GM23338 (cell line): ENCODE results near the gene ALG1L2. TPM values are rescaled to one million over a fixed set of nuclear protein-coding genes. Genes with fewer than 3 reads are reported as not detected.

Source experiments
- ATAC-seq: fragments of 200-7000 bp; cut with Tn5 transposase; 3 replicates; pipeline ENCODE4 v1.9.1; 2020
- DNase-seq: peaks from one replicate; pipeline ENCODE4 v3.0.0-alpha.2; 2015; ENCODE audit warnings: low spot score
- H2AFZ ChIP-seq: fragments of 200-600 bp; sonication (generic); 2 replicates; pipeline ENCODE4 v1.8.0; 2016; ENCODE audit warnings: antibody characterized with exemption, mild to moderate bottlenecking, moderate library complexity
- H3F3A ChIP-seq: fragments of 200-600 bp; sonication (generic); replicated peaks from 2 replicates; pipeline ENCODE4 v1.8.0; 2017; ENCODE audit warnings: antibody characterized with exemption, mixed run types, low read depth
- H3K27ac ChIP-seq: fragments of 200-600 bp; sonication (generic); 2 replicates; pipeline ENCODE4 v1.6.1; 2016; ENCODE audit warnings: low read depth
- H3K27me3 ChIP-seq: fragments of 200-600 bp; sonication (generic); 2 replicates; pipeline ENCODE4 v1.8.0; 2016; ENCODE audit warnings: mild to moderate bottlenecking, mixed run types, moderate library complexity; ENCODE audit not compliant: insufficient read depth
- H3K36me3 ChIP-seq: fragments of 200-600 bp; sonication (generic); 2 replicates; pipeline ENCODE4 v1.8.0; 2016; ENCODE audit warnings: mild to moderate bottlenecking; ENCODE audit not compliant: insufficient read depth
- H3K4me1 ChIP-seq: fragments of 200-600 bp; sonication (generic); 2 replicates; pipeline ENCODE4 v1.8.0; 2016; ENCODE audit warnings: mild to moderate bottlenecking, moderate library complexity; ENCODE audit not compliant: insufficient read depth
- H3K4me2 ChIP-seq: fragments of 200-600 bp; sonication (generic); 2 replicates; pipeline ENCODE4 v1.7.1; 2017; ENCODE audit warnings: mixed run types
- H3K4me3 ChIP-seq: fragments of 200-600 bp; sonication (generic); 2 replicates; pipeline ENCODE4 v1.6.1; 2016; ENCODE audit warnings: mixed run types
- H3K79me2 ChIP-seq: fragments of 200-600 bp; sonication (generic); replicated peaks from 2 replicates; pipeline ENCODE4 v1.8.0; 2017; ENCODE audit warnings: mild to moderate bottlenecking; ENCODE audit not compliant: insufficient read depth
- H3K9me2 ChIP-seq: fragments of 200-600 bp; sonication (generic); 2 replicates; pipeline ENCODE4 v1.8.0; 2017; ENCODE audit not compliant: insufficient read depth
- H4K20me1 ChIP-seq: fragments of 200-600 bp; sonication (generic); replicated peaks from 2 replicates; pipeline ENCODE4 v1.8.0; 2017; ENCODE audit warnings: mild to moderate bottlenecking; ENCODE audit not compliant: insufficient read depth
- H3K27ac Mint-ChIP-seq: 2 replicates; pipeline ENCODE4 v1.8.0; 2020; ENCODE audit warnings: inconsistent platforms, mild to moderate bottlenecking, moderate library complexity, mixed read lengths
- H3K27me3 Mint-ChIP-seq: 3 replicates; pipeline ENCODE4 v1.8.0; 2022; ENCODE audit warnings: low read depth, mild to moderate bottlenecking, moderate library complexity, mixed read lengths, inconsistent platforms; ENCODE audit not compliant: insufficient read depth, poor library complexity
- H3K36me3 Mint-ChIP-seq: 3 replicates; pipeline ENCODE4 v1.8.0; 2021; ENCODE audit warnings: low read depth, mild to moderate bottlenecking, inconsistent platforms, moderate library complexity, mixed read lengths
- H3K4me1 Mint-ChIP-seq: 3 replicates; pipeline ENCODE4 v1.8.0; 2020; ENCODE audit warnings: mild to moderate bottlenecking, inconsistent platforms, mixed read lengths
- H3K4me3 Mint-ChIP-seq: 3 replicates; pipeline ENCODE4 v1.8.0; 2021; ENCODE audit warnings: moderate library complexity, mild to moderate bottlenecking, inconsistent platforms, mixed read lengths
- H3K9me3 Mint-ChIP-seq: 3 replicates; pipeline ENCODE4 v1.8.0; 2020; ENCODE audit warnings: moderate library complexity, mild to moderate bottlenecking, inconsistent platforms, mixed read lengths
- CREB1 ChIP-seq: fragments of 250-450 bp; sonication (Bioruptor Pico); IDR thresholded peaks from 2 replicates; pipeline ENCODE4 v1.5.0; 2020; ENCODE audit warnings: low read depth, mild to moderate bottlenecking, moderate library complexity
- EZH2 ChIP-seq: fragments of 200-600 bp; sonication (generic); IDR thresholded peaks from one replicate; pipeline ENCODE4 v1.8.0; 2017; ENCODE audit warnings: antibody characterized with exemption, mild to moderate bottlenecking, low read depth; ENCODE audit not compliant: unreplicated experiment
- EZH2phosphoT487 ChIP-seq: fragments of 200-600 bp; sonication (generic); IDR thresholded peaks from one replicate; pipeline ENCODE4 v1.8.1; 2018; ENCODE audit warnings: antibody characterized with exemption; ENCODE audit not compliant: unreplicated experiment
- JUNB ChIP-seq: IDR thresholded peaks from one replicate; pipeline ENCODE4 v1.6.1; 2016; ENCODE audit warnings: antibody characterized with exemption; ENCODE audit not compliant: unreplicated experiment
- NANOG ChIP-seq: IDR thresholded peaks from 2 replicates; pipeline ENCODE4 v1.6.1; 2016; ENCODE audit warnings: antibody characterized with exemption, borderline replicate concordance
- POLR2AphosphoS5 ChIP-seq: IDR thresholded peaks from 2 replicates; pipeline ENCODE4 v1.6.1; 2016; ENCODE audit warnings: antibody characterized with exemption, low read depth
- STAT1 ChIP-seq: IDR thresholded peaks from one replicate; pipeline ENCODE4 v1.6.1; 2016; ENCODE audit warnings: antibody characterized with exemption; ENCODE audit not compliant: unreplicated experiment
- ZNF114 ChIP-seq: fragments of 250-450 bp; sonication (Bioruptor Pico); IDR thresholded peaks from 2 replicates; pipeline ENCODE4 v1.5.0; 2020; ENCODE audit warnings: mild to moderate bottlenecking, moderate library complexity
- ZNF331 ChIP-seq: fragments of 250-450 bp; sonication (Bioruptor Pico); IDR thresholded peaks from 2 replicates; pipeline ENCODE4 v1.5.0; 2020; ENCODE audit warnings: low read depth, mild to moderate bottlenecking, moderate library complexity
- polyA plus RNA-seq: library from polyadenylated mRNA; unstranded; fragments of >200 nt; fragmentation: Nextera tagmentation; extraction: Ambion mirVana; gene quantifications from 2 replicates; pipeline ENCODE4 v1.2.1, GENCODE V29; 2016
- total RNA-seq: library from RNA; depleted of rRNA; stranded (reverse); fragments of >200 nt; shearing (Covaris generic); gene quantifications from 2 replicates; pipeline ENCODE4 v1.2.3, GENCODE V29; 2014
- TF ChIP-seq, protein P1 (sequence below), 2 experiments: fragments of 200-600 bp in 1 of 2; sonication (generic) in 1 of 2; conservative IDR thresholded peaks; 2 replicates each; pipeline versions ENCODE4 v1.5.1 to v1.6.1; 2016 to 2017; ENCODE audit warnings: antibody characterized with exemption in 2 of 2, low read depth in 2 of 2, mild to moderate bottlenecking in 2 of 2, moderate library complexity in 1 of 2
- TF ChIP-seq, protein P2 (sequence below): IDR thresholded peaks from 2 replicates; pipeline ENCODE4 v1.6.1; 2016; ENCODE audit warnings: antibody characterized with exemption
- TF ChIP-seq, protein P3 (sequence below): IDR thresholded peaks from one replicate; pipeline ENCODE4 v1.6.1; 2018; ENCODE audit warnings: antibody characterized with exemption; ENCODE audit not compliant: unreplicated experiment
- TF ChIP-seq, protein P4 (sequence below): fragments of 250-450 bp; sonication (Bioruptor Pico); IDR thresholded peaks from 2 replicates; pipeline ENCODE4 v1.5.0; 2020; ENCODE audit warnings: mild to moderate bottlenecking, moderate library complexity

Gene ALG1L2
- total and polyA plus RNA-seq, 2 experiments from 2014 or later = 0.87 TPM; not detected in 1

DNA sequence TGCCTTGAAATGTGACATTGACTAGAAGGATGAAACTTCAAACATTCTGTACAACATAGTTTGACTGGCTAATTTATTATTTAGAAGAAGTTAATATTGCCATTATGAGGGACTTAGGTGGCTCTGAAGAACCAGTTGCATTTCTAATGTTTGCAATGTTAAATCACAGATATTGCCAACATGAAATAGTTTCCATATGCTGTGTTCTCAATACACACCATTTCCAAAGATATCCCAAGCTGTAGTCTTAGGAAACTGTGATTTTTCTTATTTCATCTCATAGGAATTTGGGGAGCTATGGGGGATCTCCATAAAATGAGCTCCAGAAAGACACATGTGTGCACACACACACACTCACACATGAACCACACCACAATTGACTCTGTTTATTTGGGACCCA is 36.3 kb downstream of the ALG1L2 start:
- Histone ChIP-seq H3K4me2 (no peak overlapping the region), H2AFZ (no peak overlapping the region), H3K79me2 (no peaks in the 10 kb centered on the region), H3F3A (no peaks in the 10 kb centered on the region), H3K36me3 (no peaks in the 10 kb centered on the region), H3K9me2 (no peaks in the 10 kb centered on the region), H3K4me1 (no peaks in the 10 kb centered on the region), H4K20me1 (no peaks in the 10 kb centered on the region), H3K4me3 (no peak overlapping the region), H3K27me3 (no peaks in the 10 kb centered on the region), H3K27ac (no peak overlapping the region)
- DNase-seq (no peak), ATAC-seq (no peak)
- Mint-ChIP-seq H3K4me3 (no peak overlapping the region), H3K27me3 (peaks cover 8% of the 10 kb centered on the region), H3K27ac (no peak overlapping the region), H3K4me1 (peaks cover 2% of the 10 kb centered on the region; the same call in 1 of the 3 replicates), H3K36me3 (peaks cover 17% of the 10 kb centered on the region), H3K9me3 (peaks cover 10% of the 10 kb centered on the region; the same call in 2 of the 3 replicates)
- TF ChIP-seq EZH2phosphoT487 (no peak), ZNF331 (CRISPR knock-in tag) (no peak), JUNB (no peak), POLR2AphosphoS5 (no peak), CREB1 (CRISPR knock-in tag) (no peak), STAT1 (no peak), NANOG (no peak), ZNF114 (CRISPR knock-in tag) (no peak), EZH2 (no peak)
- TF ChIP-seq, protein P1, sequence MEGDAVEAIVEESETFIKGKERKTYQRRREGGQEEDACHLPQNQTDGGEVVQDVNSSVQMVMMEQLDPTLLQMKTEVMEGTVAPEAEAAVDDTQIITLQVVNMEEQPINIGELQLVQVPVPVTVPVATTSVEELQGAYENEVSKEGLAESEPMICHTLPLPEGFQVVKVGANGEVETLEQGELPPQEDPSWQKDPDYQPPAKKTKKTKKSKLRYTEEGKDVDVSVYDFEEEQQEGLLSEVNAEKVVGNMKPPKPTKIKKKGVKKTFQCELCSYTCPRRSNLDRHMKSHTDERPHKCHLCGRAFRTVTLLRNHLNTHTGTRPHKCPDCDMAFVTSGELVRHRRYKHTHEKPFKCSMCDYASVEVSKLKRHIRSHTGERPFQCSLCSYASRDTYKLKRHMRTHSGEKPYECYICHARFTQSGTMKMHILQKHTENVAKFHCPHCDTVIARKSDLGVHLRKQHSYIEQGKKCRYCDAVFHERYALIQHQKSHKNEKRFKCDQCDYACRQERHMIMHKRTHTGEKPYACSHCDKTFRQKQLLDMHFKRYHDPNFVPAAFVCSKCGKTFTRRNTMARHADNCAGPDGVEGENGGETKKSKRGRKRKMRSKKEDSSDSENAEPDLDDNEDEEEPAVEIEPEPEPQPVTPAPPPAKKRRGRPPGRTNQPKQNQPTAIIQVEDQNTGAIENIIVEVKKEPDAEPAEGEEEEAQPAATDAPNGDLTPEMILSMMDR (conservative IDR thresholded peaks at IDR 0.05; ENCODE audit: low read depth in 2 of 2) = no peak
- TF ChIP-seq, protein P2, sequence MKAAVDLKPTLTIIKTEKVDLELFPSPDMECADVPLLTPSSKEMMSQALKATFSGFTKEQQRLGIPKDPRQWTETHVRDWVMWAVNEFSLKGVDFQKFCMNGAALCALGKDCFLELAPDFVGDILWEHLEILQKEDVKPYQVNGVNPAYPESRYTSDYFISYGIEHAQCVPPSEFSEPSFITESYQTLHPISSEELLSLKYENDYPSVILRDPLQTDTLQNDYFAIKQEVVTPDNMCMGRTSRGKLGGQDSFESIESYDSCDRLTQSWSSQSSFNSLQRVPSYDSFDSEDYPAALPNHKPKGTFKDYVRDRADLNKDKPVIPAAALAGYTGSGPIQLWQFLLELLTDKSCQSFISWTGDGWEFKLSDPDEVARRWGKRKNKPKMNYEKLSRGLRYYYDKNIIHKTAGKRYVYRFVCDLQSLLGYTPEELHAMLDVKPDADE = no peak
- TF ChIP-seq, protein P3, sequence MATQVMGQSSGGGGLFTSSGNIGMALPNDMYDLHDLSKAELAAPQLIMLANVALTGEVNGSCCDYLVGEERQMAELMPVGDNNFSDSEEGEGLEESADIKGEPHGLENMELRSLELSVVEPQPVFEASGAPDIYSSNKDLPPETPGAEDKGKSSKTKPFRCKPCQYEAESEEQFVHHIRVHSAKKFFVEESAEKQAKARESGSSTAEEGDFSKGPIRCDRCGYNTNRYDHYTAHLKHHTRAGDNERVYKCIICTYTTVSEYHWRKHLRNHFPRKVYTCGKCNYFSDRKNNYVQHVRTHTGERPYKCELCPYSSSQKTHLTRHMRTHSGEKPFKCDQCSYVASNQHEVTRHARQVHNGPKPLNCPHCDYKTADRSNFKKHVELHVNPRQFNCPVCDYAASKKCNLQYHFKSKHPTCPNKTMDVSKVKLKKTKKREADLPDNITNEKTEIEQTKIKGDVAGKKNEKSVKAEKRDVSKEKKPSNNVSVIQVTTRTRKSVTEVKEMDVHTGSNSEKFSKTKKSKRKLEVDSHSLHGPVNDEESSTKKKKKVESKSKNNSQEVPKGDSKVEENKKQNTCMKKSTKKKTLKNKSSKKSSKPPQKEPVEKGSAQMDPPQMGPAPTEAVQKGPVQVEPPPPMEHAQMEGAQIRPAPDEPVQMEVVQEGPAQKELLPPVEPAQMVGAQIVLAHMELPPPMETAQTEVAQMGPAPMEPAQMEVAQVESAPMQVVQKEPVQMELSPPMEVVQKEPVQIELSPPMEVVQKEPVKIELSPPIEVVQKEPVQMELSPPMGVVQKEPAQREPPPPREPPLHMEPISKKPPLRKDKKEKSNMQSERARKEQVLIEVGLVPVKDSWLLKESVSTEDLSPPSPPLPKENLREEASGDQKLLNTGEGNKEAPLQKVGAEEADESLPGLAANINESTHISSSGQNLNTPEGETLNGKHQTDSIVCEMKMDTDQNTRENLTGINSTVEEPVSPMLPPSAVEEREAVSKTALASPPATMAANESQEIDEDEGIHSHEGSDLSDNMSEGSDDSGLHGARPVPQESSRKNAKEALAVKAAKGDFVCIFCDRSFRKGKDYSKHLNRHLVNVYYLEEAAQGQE = no peak
- TF ChIP-seq, protein P4, sequence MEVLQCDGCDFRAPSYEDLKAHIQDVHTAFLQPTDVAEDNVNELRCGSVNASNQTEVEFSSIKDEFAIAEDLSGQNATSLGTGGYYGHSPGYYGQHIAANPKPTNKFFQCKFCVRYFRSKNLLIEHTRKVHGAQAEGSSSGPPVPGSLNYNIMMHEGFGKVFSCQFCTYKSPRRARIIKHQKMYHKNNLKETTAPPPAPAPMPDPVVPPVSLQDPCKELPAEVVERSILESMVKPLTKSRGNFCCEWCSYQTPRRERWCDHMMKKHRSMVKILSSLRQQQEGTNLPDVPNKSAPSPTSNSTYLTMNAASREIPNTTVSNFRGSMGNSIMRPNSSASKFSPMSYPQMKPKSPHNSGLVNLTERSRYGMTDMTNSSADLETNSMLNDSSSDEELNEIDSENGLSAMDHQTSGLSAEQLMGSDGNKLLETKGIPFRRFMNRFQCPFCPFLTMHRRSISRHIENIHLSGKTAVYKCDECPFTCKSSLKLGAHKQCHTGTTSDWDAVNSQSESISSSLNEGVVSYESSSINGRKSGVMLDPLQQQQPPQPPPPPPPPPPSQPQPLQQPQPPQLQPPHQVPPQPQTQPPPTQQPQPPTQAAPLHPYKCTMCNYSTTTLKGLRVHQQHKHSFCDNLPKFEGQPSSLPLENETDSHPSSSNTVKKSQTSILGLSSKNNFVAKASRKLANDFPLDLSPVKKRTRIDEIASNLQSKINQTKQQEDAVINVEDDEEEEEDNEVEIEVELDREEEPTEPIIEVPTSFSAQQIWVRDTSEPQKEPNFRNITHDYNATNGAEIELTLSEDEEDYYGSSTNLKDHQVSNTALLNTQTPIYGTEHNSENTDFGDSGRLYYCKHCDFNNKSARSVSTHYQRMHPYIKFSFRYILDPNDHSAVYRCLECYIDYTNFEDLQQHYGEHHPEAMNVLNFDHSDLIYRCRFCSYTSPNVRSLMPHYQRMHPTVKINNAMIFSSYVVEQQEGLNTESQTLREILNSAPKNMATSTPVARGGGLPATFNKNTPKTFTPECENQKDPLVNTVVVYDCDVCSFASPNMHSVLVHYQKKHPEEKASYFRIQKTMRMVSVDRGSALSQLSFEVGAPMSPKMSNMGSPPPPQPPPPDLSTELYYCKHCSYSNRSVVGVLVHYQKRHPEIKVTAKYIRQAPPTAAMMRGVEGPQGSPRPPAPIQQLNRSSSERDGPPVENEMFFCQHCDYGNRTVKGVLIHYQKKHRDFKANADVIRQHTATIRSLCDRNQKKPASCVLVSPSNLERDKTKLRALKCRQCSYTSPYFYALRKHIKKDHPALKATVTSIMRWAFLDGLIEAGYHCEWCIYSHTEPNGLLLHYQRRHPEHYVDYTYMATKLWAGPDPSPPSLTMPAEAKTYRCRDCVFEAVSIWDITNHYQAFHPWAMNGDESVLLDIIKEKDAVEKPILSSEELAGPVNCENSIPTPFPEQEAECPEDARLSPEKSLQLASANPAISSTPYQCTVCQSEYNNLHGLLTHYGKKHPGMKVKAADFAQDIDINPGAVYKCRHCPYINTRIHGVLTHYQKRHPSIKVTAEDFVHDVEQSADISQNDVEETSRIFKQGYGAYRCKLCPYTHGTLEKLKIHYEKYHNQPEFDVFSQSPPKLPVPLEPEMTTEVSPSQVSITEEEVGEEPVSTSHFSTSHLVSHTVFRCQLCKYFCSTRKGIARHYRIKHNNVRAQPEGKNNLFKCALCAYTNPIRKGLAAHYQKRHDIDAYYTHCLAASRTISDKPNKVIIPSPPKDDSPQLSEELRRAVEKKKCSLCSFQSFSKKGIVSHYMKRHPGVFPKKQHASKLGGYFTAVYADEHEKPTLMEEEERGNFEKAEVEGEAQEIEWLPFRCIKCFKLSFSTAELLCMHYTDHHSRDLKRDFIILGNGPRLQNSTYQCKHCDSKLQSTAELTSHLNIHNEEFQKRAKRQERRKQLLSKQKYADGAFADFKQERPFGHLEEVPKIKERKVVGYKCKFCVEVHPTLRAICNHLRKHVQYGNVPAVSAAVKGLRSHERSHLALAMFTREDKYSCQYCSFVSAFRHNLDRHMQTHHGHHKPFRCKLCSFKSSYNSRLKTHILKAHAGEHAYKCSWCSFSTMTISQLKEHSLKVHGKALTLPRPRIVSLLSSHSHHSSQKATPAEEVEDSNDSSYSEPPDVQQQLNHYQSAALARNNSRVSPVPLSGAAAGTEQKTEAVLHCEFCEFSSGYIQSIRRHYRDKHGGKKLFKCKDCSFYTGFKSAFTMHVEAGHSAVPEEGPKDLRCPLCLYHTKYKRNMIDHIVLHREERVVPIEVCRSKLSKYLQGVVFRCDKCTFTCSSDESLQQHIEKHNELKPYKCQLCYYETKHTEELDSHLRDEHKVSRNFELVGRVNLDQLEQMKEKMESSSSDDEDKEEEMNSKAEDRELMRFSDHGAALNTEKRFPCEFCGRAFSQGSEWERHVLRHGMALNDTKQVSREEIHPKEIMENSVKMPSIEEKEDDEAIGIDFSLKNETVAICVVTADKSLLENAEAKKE (CRISPR knock-in tag) = no peak
